Endothelial cell of umbilical vein (primary cell): ENCODE results near the gene PRTN3. TPM values are rescaled to one million over a fixed set of nuclear protein-coding genes. Genes with fewer than 3 reads are reported as not detected.

Source experiments
- BruUV-seq: library from RNA; stranded (reverse); fragments of 400-500 nt; replicated peaks from 2 replicates; lab custom pipeline; 2021; lab: Mats Ljungman, UMichigan
- CTCF ChIA-PET: fragments of 300-600, 350-600 bp; sonication (Branson Sonifier 250); formaldehyde crosslinking; loops from one replicate; lab custom pipeline; 2021; ENCODE audit warnings: antibody characterized with exemption, inconsistent platforms; lab: Charles Lee
- POLR2A ChIA-PET: fragments of 300-600, 350-600 bp; sonication (Branson Sonifier 250); formaldehyde crosslinking; loops from one replicate; lab custom pipeline; 2021; ENCODE audit warnings: antibody characterized with exemption, inconsistent platforms; lab: Charles Lee
- DNase-seq: peaks from one replicate; pipeline ENCODE4 v3.0.0-alpha.2; 2011; ENCODE audit warnings: low read depth, low spot score
- FAIRE-seq: peaks from 2 replicates; lab custom pipeline; 2011; peaks lifted over from hg19 to GRCh38; lab: Jason Lieb, UNC
- H2AFZ ChIP-seq: 2 replicates; pipeline ENCODE4 v1.6.0; 2012; ENCODE audit warnings: low read depth, low read length, control low read depth, inconsistent platforms
- H3K27ac ChIP-seq: 2 replicates; pipeline ENCODE4 v1.5.1; 2011; ENCODE audit warnings: low read depth, mild to moderate bottlenecking, control low read depth, low read length, moderate library complexity; ENCODE audit not compliant: insufficient read depth
- H3K27me3 ChIP-seq, 2 experiments: 2 replicates each; pipeline versions ENCODE4 v1.6.0 to v1.6.1; 2011; ENCODE audit warnings: low read length in 2 of 2, mixed read lengths in 1 of 2; ENCODE audit not compliant: control insufficient read depth in 2 of 2, insufficient read depth in 2 of 2
- H3K36me3 ChIP-seq, 2 experiments: 2 replicates in 1 of 2; 3 replicates in 1 of 2; pipeline ENCODE4 v1.5.1; 2011; ENCODE audit warnings: low read length in 2 of 2, mild to moderate bottlenecking in 1 of 2, moderate library complexity in 1 of 2; ENCODE audit not compliant: control insufficient read depth in 2 of 2, insufficient read depth in 2 of 2; ENCODE audit errors: extremely low read depth in 1 of 2
- H3K4me1 ChIP-seq: 3 replicates; pipeline ENCODE4 v1.5.1; 2011; ENCODE audit warnings: mild to moderate bottlenecking, low read length; ENCODE audit not compliant: control insufficient read depth, insufficient read depth; ENCODE audit errors: extremely low read depth
- H3K4me2 ChIP-seq: 2 replicates; pipeline ENCODE4 v1.6.1; 2011; ENCODE audit warnings: low read length, control low read depth, mixed read lengths; ENCODE audit not compliant: insufficient read depth
- H3K4me3 ChIP-seq, 3 experiments: fragments of 200-600 bp in 1 of 3; sonication (generic), shearing (Covaris generic) in 1 of 3; replicated peaks in 1 of 3; 2 replicates each; pipeline ENCODE4 v1.5.1; 2011 to 2016; ENCODE audit warnings: control low read depth in 3 of 3, low read length in 3 of 3, mild to moderate bottlenecking in 2 of 3, inconsistent platforms in 1 of 3, low read depth in 1 of 3, moderate library complexity in 1 of 3; ENCODE audit not compliant: insufficient read depth in 1 of 3
- H3K79me2 ChIP-seq: 2 replicates; pipeline ENCODE4 v1.6.0; 2012; ENCODE audit warnings: low read length, inconsistent platforms; ENCODE audit not compliant: control insufficient read depth, insufficient read depth
- H3K9ac ChIP-seq: replicated peaks from 2 replicates; pipeline ENCODE3; 2011; ENCODE audit warnings: low read length, control low read depth; ENCODE audit not compliant: insufficient read depth; ENCODE audit errors: extremely low read depth
- H3K9me1 ChIP-seq: replicated peaks from 3 replicates; pipeline ENCODE4 v1.6.0; 2011; ENCODE audit warnings: mild to moderate bottlenecking, low read length; ENCODE audit not compliant: control insufficient read depth, insufficient read depth; ENCODE audit errors: extremely low read depth
- H3K9me3 ChIP-seq: replicated peaks from 2 replicates; pipeline ENCODE4 v1.5.1; 2012; ENCODE audit warnings: low read length, inconsistent platforms; ENCODE audit not compliant: control insufficient read depth, insufficient read depth
- H4K20me1 ChIP-seq: replicated peaks from 2 replicates; pipeline ENCODE3; 2011; ENCODE audit warnings: mild to moderate bottlenecking, low read length; ENCODE audit not compliant: control insufficient read depth, insufficient read depth; ENCODE audit errors: extremely low read depth
- CTCF ChIP-seq, 2 donors: IDR thresholded peaks; 1 replicate in 1 of 2; 2 replicates in 1 of 2; pipeline ENCODE4 v1.5.1; 2011; ENCODE audit warnings: low read length in 2 of 2, mild to moderate bottlenecking in 2 of 2, moderate library complexity in 2 of 2, control low read depth in 1 of 2, inconsistent platforms in 1 of 2, low read depth in 1 of 2; ENCODE audit not compliant: insufficient read depth in 1 of 2; ENCODE audit errors: extremely low read depth in 1 of 2
- EZH2 ChIP-seq: IDR thresholded peaks from 2 replicates; pipeline ENCODE4 v1.6.1; 2012; ENCODE audit warnings: borderline replicate concordance, low read depth, mild to moderate bottlenecking, moderate library complexity, low read length, inconsistent platforms; ENCODE audit not compliant: severe bottlenecking
- FOS ChIP-seq: IDR thresholded peaks from 2 replicates; pipeline ENCODE4 v1.6.1; 2011; ENCODE audit warnings: mild to moderate bottlenecking, low read length, moderate library complexity, borderline replicate concordance; ENCODE audit not compliant: insufficient read depth
- GATA2 ChIP-seq: IDR thresholded peaks from 2 replicates; pipeline ENCODE4 v1.7.0; 2011; ENCODE audit warnings: low read depth, mild to moderate bottlenecking, moderate library complexity, mixed read lengths, low read length; ENCODE audit not compliant: insufficient read length, insufficient read depth
- JUN ChIP-seq: IDR thresholded peaks from 2 replicates; pipeline ENCODE4 v1.6.1; 2011; ENCODE audit warnings: borderline replicate concordance, low read depth; ENCODE audit not compliant: insufficient read length, insufficient read depth
- MAX ChIP-seq: IDR thresholded peaks from 2 replicates; pipeline ENCODE4 v1.6.1; 2011; ENCODE audit not compliant: insufficient read depth, insufficient read length
- POLR2AphosphoS5 ChIP-seq: IDR thresholded peaks from 2 replicates; pipeline ENCODE4 v1.6.1; 2012; ENCODE audit warnings: low read depth, mild to moderate bottlenecking, control low read depth, low read length, moderate library complexity; ENCODE audit not compliant: insufficient read depth
- dilution Hi-C: fragments of 300-500 bp; cut with MboI; formaldehyde crosslinking; loops from one replicate; pipeline ENCODE4 v1.15.0; 2019; ENCODE audit warnings: low sequenced_read_pairs; ENCODE audit not compliant: extremely low pct_ligation_motif_present
- intact Hi-C: fragments of 100-400 bp; cut with micrococcal nuclease; formaldehyde crosslinking; loops from one replicate; pipeline ENCODE4 v1.10.0; 2022
- polyA plus RNA-seq, 4 experiments: library from polyadenylated mRNA; depleted of rRNA in 3 of 4; stranded (reverse) in 3 of 4; unstranded in 1 of 4; fragments of >200 nt; gene quantifications; 2 replicates each; pipeline versions ENCODE4 v1.2.1 to v1.2.3, GENCODE V29; 2011 to 2012; ENCODE audit warnings: missing spikeins in 1 of 4
- total RNA-seq: library from RNA; stranded (reverse); gene quantifications from 2 replicates; pipeline ENCODE4 v1.2.3, GENCODE V29; 2021

PRTN3 gene
- total and polyA plus RNA-seq, 2 donors (not counting 3 experiments of a cell fraction or from before 2014, with no cell fraction given) = not detected

GRCh38 chr19:896434-896833, 55.6 kb downstream of the PRTN3 start:
- Histone ChIP-seq H3K36me3 (peaks cover 0 to 11% of the 10 kb centered on the region in 2 experiments), H2AFZ (no peak overlapping the region), H3K9ac (no peak overlapping the region), H3K27me3 (no peaks in the 10 kb centered on the region), H3K4me2 (no peak overlapping the region), H3K4me1 (no peaks in the 10 kb centered on the region), H3K79me2 (peaks cover 5% of the 10 kb centered on the region), H3K4me3 (no peak overlapping the region), H3K9me1 (no peaks in the 10 kb centered on the region), H3K27ac (no peak overlapping the region), H4K20me1 (no peaks in the 10 kb centered on the region), H3K9me3 (no peaks in the 10 kb centered on the region)
- intact Hi-C loops (no loop called here), dilution Hi-C loops (no loop called here)
- ChIA-PET POLR2A (no interaction called here), CTCF (interaction anchor here (1.5 kb wide), 1 partner anchor 18 kb away, joined by 4 read pairs; no protein-coding TSS in a partner anchor)
- no peak for DNase-seq
- FAIRE-seq = no peak
- no peak for TF ChIP-seq GATA2
- TF ChIP-seq CTCF (IDR thresholded peaks at IDR 0.05; ENCODE audit: extremely low read depth in 1 of 2, insufficient read depth in 1 of 2, low read depth in 1 of 2, low read length in 2 of 2) = no peak
- TF ChIP-seq FOS = no peak
- TF ChIP-seq EZH2 = no peak
- TF ChIP-seq POLR2AphosphoS5 = no peak
- TF ChIP-seq JUN = no peak
- no peak for TF ChIP-seq MAX
- BruUV-seq = no TSS peak
